Ishikawa (cell line): Measurements from ENCODE around the gene CES3.

ENCODE experiments used
- CEBPB ChIP-seq: IDR thresholded peaks from 2 replicates; pipeline ENCODE4 v1.6.1; 2012
- CREB1 ChIP-seq: IDR thresholded peaks from 2 replicates; pipeline ENCODE4 v1.6.1; 2012; ENCODE audit warnings: low read depth
- EGR1 ChIP-seq: IDR thresholded peaks from 2 replicates; pipeline ENCODE4 v1.6.1; 2012
- EP300 ChIP-seq: IDR thresholded peaks from 2 replicates; pipeline ENCODE4 v1.6.1; 2012; ENCODE audit warnings: borderline replicate concordance
- FOXM1 ChIP-seq: IDR thresholded peaks from 2 replicates; pipeline ENCODE4 v1.6.1; 2012; ENCODE audit warnings: low read depth, borderline replicate concordance
- MAX ChIP-seq: IDR thresholded peaks from 2 replicates; pipeline ENCODE4 v1.6.1; 2012
- NFIC ChIP-seq: IDR thresholded peaks from 2 replicates; pipeline ENCODE4 v1.6.1; 2012
- RAD21 ChIP-seq: IDR thresholded peaks from 2 replicates; pipeline ENCODE4 v1.6.1; 2012; ENCODE audit warnings: low read depth
- REST ChIP-seq: IDR thresholded peaks from 2 replicates; pipeline ENCODE4 v1.6.1; 2012; ENCODE audit warnings: low read depth, mild to moderate bottlenecking
- TAF1 ChIP-seq: IDR thresholded peaks from 2 replicates; pipeline ENCODE4 v1.6.1; 2012; ENCODE audit warnings: low read depth, mild to moderate bottlenecking
- TCF12 ChIP-seq: IDR thresholded peaks from 2 replicates; pipeline ENCODE4 v1.6.1; 2012; ENCODE audit warnings: low read depth
- TEAD4 ChIP-seq: IDR thresholded peaks from 2 replicates; pipeline ENCODE4 v1.6.1; 2012
- YY1 ChIP-seq: IDR thresholded peaks from 2 replicates; pipeline ENCODE4 v1.6.1; 2012; ENCODE audit warnings: low read depth
- ZBTB7A ChIP-seq: IDR thresholded peaks from 2 replicates; pipeline ENCODE4 v1.6.1; 2012; ENCODE audit warnings: low read depth
- TF ChIP-seq, protein P1 (sequence below): IDR thresholded peaks from 2 replicates; pipeline ENCODE4 v1.6.1; 2012

Gene CES3

DNA sequence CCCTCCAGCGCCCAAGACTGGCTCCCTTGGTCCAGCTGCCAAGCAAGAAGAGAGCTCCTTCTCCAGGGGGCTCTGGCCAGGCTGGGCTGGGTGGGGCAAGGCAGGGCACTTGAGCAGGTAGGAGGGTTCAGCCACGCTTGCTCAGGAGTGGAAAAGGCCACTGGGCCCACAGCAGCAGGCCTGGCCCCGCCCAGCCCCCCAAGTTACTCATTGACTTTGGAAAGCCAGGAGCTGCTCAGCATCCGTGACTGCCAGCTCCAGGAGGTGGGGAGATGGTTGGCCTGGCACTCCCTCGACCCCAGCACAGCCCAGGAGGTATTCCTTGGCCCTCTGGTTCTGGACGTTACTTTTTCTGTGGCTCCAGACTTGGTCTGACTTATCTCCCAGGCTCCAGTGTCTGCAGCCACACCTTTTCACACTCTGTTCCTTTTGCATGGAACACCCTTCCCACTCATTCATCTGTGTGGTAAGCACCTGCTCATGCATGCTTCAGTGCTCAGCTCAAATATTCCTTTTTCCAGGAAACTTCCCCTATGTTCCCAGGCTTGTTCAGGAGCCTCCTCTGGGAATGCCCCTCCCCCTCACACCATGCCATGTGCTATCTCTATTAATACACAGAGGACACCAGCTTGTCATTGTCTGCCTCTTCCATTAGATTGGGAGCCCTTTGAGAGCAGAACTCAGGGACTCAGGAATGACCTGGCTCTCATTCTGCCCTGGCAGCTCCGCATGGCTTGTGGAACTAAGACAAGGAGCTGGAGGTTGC is 42.1 kb upstream of the CES3 start, which contains the start of gene CDH16:
Gene CDH16, minus strand, starts transcription at position 83 of the 766 bp plus-strand sequence. CDS start 820 bp downstream, outside the sequence.
- TF ChIP-seq CEBPB: no peak
- TF ChIP-seq TCF12: no peak
- TF ChIP-seq YY1: no peak
- TF ChIP-seq, protein P1, sequence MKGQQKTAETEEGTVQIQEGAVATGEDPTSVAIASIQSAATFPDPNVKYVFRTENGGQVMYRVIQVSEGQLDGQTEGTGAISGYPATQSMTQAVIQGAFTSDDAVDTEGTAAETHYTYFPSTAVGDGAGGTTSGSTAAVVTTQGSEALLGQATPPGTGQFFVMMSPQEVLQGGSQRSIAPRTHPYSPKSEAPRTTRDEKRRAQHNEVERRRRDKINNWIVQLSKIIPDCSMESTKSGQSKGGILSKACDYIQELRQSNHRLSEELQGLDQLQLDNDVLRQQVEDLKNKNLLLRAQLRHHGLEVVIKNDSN: no peak
- TF ChIP-seq REST: no peak
- TF ChIP-seq NFIC: no peak
- no peak for TF ChIP-seq FOXM1
- no peak for TF ChIP-seq CREB1
- TF ChIP-seq EP300: no peak
- no peak for TF ChIP-seq MAX
- TF ChIP-seq RAD21: no peak
- no peak for TF ChIP-seq TAF1
- no peak for TF ChIP-seq EGR1
- TF ChIP-seq TEAD4: no peak

DNA sequence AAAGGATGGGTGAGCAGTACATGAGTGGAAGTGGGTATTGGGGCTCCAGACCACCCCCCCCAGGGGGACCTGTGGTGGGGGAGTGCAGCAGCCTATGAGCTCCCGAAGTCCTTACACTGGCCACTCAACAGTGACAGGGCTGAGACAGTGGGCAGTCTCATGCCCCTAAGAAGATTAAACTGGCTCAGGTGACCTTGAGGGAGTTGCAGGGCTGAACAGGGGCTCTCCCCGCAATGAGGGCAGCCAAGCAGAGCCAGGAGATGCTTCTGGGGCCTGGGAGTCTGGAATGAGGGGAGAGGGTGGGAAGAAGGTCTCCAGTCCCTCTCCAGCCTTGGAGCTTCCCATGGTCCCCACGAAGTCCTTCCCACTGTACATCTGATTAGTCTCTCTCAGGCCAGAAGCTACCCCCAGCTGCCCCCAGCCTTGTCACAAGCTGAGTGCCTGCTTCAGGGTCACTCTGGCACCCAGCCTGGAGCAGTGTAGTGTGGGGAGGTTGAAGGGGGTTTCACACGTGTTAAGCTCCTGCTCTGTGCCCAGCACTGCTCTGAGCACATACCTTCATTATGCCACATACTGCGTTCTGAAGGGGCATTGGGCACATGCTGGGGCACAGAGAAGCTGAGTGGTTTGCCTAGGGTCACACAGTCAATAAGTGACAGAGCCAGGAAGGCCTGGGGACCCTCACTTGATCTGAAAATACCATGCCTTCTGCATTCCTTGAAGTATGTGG is 41.3 kb upstream of the CES3 start:
- no peak for TF ChIP-seq CEBPB
- TF ChIP-seq YY1: no peak
- TF ChIP-seq EP300: no peak
- no peak for TF ChIP-seq CREB1

DNA sequence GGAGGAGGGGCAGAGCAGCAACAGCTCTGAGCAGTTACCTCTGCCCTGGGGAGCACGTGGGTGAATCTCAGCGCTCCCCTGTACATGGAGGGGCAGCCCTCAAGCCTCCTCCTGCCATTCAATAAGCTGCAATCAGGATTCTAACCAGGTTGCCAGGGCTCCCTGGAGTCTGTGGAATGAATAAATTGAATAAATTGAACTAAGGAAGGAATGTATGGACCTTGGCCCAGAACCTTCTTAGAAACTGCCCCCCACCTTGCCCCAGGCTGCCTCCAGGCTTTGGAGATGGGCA is 40.8 kb upstream of the CES3 start:
- no peak for TF ChIP-seq MAX
- no peak for TF ChIP-seq CEBPB
- TF ChIP-seq TAF1: no peak
- no peak for TF ChIP-seq REST
- TF ChIP-seq NFIC: no peak
- no peak for TF ChIP-seq EP300
- TF ChIP-seq FOXM1: no peak
- TF ChIP-seq CREB1: no peak
- TF ChIP-seq, protein P1: no peak

- TF ChIP-seq FOXM1 (no peak), RAD21 (no peak), TCF12 (no peak), YY1 (no peak), CEBPB (no peak), NFIC (no peak), TEAD4 (no peak), ZBTB7A (no peak), REST (no peak), EGR1 (no peak), EP300 (no peak)
- TF ChIP-seq, protein P1: no peak
Observed at GRCh38 chr16:66920924-66921680, 40.0 kb upstream of the CES3 start.
